Thyroid gland (tissue), 4 donors: ENCODE measurements around the gene FANCC. TPM values are rescaled to one million over a fixed set of nuclear protein-coding genes. Genes with fewer than 3 reads are reported as not detected.
A peak's percentile ranks its signal among the peaks of the same experiment; 100 is the strongest.

Source experiments
- DNase-seq, 2 donors: peaks; one replicate each; pipeline ENCODE4 v3.0.0-alpha.2; 2019
- H3K27ac ChIP-seq, 3 donors: fragments of 200-600 bp; sonication (generic); 1 replicate in 2 of 3; 2 replicates in 1 of 3; pipeline ENCODE4 v1.5.1; 2016 to 2019; ENCODE audit warnings: mild to moderate bottlenecking in 1 of 3, moderate library complexity in 1 of 3
- H3K27me3 ChIP-seq: fragments of 200-600 bp; sonication (generic); one replicate; pipeline ENCODE4 v1.5.1; 2019
- H3K36me3 ChIP-seq, 2 donors: fragments of 200-600 bp; sonication (generic); one replicate each; pipeline ENCODE4 v1.5.1; 2016 to 2019
- H3K4me1 ChIP-seq, 2 donors: fragments of 200-600 bp; sonication (generic); one replicate each; pipeline ENCODE4 v1.5.1; 2017 to 2019
- H3K4me3 ChIP-seq, 3 donors: fragments of 200-600 bp; sonication (generic); replicated peaks in 1 of 3; 1 replicate in 2 of 3; 2 replicates in 1 of 3; pipeline ENCODE4 v1.5.1; 2016; ENCODE audit warnings: mild to moderate bottlenecking in 1 of 3
- H3K9me3 ChIP-seq: fragments of 200-600 bp; sonication (generic); one replicate; pipeline ENCODE4 v1.5.1; 2017
- CTCF ChIP-seq, 6 experiments: fragments of 200-600 bp in 3 of 6; fragments of 450-650 bp in 3 of 6; sonication (generic) in 3 of 6; IDR thresholded peaks; one replicate each; pipeline ENCODE4 v1.5.1; 2016 to 2019; ENCODE audit warnings: antibody characterized with exemption in 6 of 6, mild to moderate bottlenecking in 2 of 6, inconsistent platforms in 1 of 6, moderate library complexity in 1 of 6
- POLR2A ChIP-seq, 2 donors: fragments of 450-650 bp; IDR thresholded peaks; one replicate each; pipeline ENCODE4 v1.6.1; 2017; ENCODE audit warnings: antibody characterized with exemption in 2 of 2, mild to moderate bottlenecking in 2 of 2, moderate library complexity in 1 of 2
- WGBS, 2 donors: methylation state at CpG; one replicate each; pipeline ENCODE4 v1.1.5; 2017; 5-methylcytosine and 5-hydroxymethylcytosine counted together
- intact Hi-C: fragments of 100-400 bp; cut with DNase I; formaldehyde crosslinking; loops from one replicate; pipeline ENCODE4 v1.15.1; 2023
- total RNA-seq, 4 donors: library from RNA; depleted of rRNA; stranded (reverse); fragments of >200 nt; gene quantifications; one replicate each; pipeline ENCODE4 v1.2.3, GENCODE V29; 2016

Gene FANCC
- total RNA-seq, 4 donors from 2014 or later = 13.9 to 15.0 (median 14.2) TPM

- H3K36me3 ChIP-seq = no peaks in the 10 kb centered on the region
- DNase-seq = no peak
- no peaks in the 10 kb centered on the region for H3K27me3 ChIP-seq
- no peak overlapping the region for H3K4me3 ChIP-seq
- peak overlapping the region; percentile 53 to 94 (median 84) for H3K27ac ChIP-seq
- H3K4me1 ChIP-seq = peaks cover 57 to 62% of the 10 kb centered on the region in 2 donors
- intact Hi-C loops = no loop called here
- 98 to 99% methylated on average over 24 of the region's 24 CpGs for WGBS, 2 donors
- TF ChIP-seq POLR2A (IDR thresholded peaks at IDR 0.05) (peak in 1 of 2 donors; percentile 8), CTCF (IDR thresholded peaks at IDR 0.05) (no peak)
- no peaks in the 10 kb centered on the region for H3K9me3 ChIP-seq
These were observed 218.0 kb downstream of the FANCC start for GRCh38 chr9:95099321-95100070.

GRCh38 chr9:95098391-95098921 lies 219.1 kb downstream of the FANCC start:
- Histone ChIP-seq H3K4me3 (no peak overlapping the region), H3K36me3 (no peaks in the 10 kb centered on the region), H3K27ac (peak overlapping the region; percentile 36 to 94 (median 84)), H3K27me3 (no peaks in the 10 kb centered on the region), H3K4me1 (peaks cover 57 to 64% of the 10 kb centered on the region in 2 donors), H3K9me3 (no peaks in the 10 kb centered on the region)
- WGBS, 2 donors = 42 to 60% methylated on average over 12 of the region's 12 CpGs
- TF ChIP-seq POLR2A (IDR thresholded peaks at IDR 0.05) (no peak), CTCF (IDR thresholded peaks at IDR 0.05) (no peak)
- DNase-seq = peak; percentile 48 to 61
- intact Hi-C loops = no loop called here

GRCh38 chr9:95097279-95097678 lies 220.2 kb downstream of the FANCC start:
- intact Hi-C loops = no loop called here
- H3K9me3 ChIP-seq = no peaks in the 10 kb centered on the region
- no peaks in the 10 kb centered on the region for H3K36me3 ChIP-seq
- H3K27me3 ChIP-seq = no peaks in the 10 kb centered on the region
- peaks cover 47 to 63% of the 10 kb centered on the region in 2 donors for H3K4me1 ChIP-seq
- H3K4me3 ChIP-seq = no peak overlapping the region
- no peak for DNase-seq
- TF ChIP-seq POLR2A (IDR thresholded peaks at IDR 0.05) = no peak
- TF ChIP-seq CTCF (IDR thresholded peaks at IDR 0.05) = no peak
- peak overlapping the region in 2 of 3 donors; percentile 13 to 94 for H3K27ac ChIP-seq
- 90 to 92% methylated on average over 5 to 7 of the region's 7 CpGs for WGBS, 2 donors

- H3K36me3 ChIP-seq = no peaks in the 10 kb centered on the region
- H3K4me1 ChIP-seq = peaks cover 47 to 63% of the 10 kb centered on the region in 2 donors
- intact Hi-C loops = no loop called here
- H3K27ac ChIP-seq = peak overlapping the region in 1 of 3 donors; percentile 94
- WGBS, 2 donors = 92 to 100% methylated on average over 6 of the region's 6 CpGs
- TF ChIP-seq POLR2A (IDR thresholded peaks at IDR 0.05) = no peak
- TF ChIP-seq CTCF (IDR thresholded peaks at IDR 0.05) = no peak
- no peaks in the 10 kb centered on the region for H3K27me3 ChIP-seq
- no peaks in the 10 kb centered on the region for H3K9me3 ChIP-seq
- no peak overlapping the region for H3K4me3 ChIP-seq
- DNase-seq = no peak
These were observed 220.7 kb downstream of the FANCC start for GRCh38 chr9:95096807-95097206.

- Histone ChIP-seq H3K9me3 (no peaks in the 10 kb centered on the region), H3K27ac (peak overlapping the region in 2 of 3 donors; percentile 8 to 94), H3K27me3 (no peaks in the 10 kb centered on the region), H3K4me3 (no peak overlapping the region), H3K36me3 (no peaks in the 10 kb centered on the region), H3K4me1 (peaks cover 47 to 63% of the 10 kb centered on the region in 2 donors)
- intact Hi-C loops = no loop called here
- WGBS, 2 donors = 96 to 97% methylated on average over 12 of the region's 12 CpGs
- TF ChIP-seq POLR2A (IDR thresholded peaks at IDR 0.05) = no peak
- no peak for TF ChIP-seq CTCF (IDR thresholded peaks at IDR 0.05)
- no peak for DNase-seq
These were observed 221.1 kb downstream of the FANCC start for GRCh38 chr9:95096381-95096780.
